GM19238 (cell line): ENCODE data around the gene JPH4.

Experiments used
- DNase-seq: peaks from one replicate; pipeline ENCODE4 v3.0.0; 2011; ENCODE audit warnings: low spot score; ENCODE audit not compliant: insufficient read length

JPH4 gene

DNA sequence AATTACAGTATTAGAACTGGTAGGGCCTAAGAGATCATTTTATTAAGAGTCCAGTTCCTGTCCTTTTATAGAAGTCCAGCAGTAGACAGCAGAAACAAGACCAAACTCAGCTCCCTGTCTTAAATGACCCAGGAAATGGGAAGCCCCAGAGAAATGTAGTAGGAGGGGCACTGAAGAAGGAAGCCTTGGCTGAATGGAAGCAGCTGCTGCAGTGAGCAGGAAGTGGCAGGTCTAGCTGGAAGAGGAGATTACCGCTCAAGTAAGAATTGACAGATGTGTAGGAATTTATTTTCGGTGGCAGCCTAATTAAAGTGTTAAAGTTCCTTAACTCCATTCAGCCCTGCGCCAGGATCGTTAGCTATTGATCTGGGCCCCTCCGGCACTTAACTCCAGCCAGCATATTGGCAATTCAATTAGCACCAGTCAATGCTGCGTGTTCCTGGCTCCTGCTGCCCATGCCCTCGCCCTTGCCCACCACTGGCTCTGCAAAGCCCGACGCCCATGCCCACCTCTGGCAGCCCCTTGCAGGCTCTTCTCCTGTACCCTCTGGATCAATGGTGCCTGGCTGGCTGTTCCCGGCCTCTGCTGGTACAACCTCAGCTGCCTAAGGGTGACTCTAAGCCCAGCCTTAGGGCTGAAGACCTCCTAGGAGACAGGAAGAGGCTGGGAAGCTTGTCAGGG lies 48.1 kb downstream of the JPH4 start:
- DNase-seq, result no peak

DNA sequence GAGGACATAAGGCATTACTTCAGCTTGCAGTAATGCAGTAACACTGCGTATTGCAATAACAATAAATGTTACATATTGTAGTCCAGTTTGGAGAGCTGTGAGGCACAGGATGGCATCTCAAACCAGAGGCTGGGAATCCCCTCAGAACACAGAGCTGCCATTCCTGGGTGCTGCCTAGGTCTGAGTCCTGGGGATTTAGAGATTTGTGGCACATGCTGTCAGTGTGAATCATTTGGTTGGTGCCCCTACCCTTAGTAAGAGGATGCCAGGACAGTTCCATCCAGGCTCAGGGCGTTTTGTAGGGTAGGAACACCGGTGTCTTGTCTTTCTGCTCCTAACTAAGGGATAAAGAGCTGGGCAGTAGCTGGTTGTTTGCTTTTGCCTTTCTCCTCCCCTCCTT lies 49.6 kb downstream of the JPH4 start:
- no peak for DNase-seq

GRCh38 chr14:23528555-23528954 lies 50.0 kb downstream of the JPH4 start:
- no peak for DNase-seq

DNA sequence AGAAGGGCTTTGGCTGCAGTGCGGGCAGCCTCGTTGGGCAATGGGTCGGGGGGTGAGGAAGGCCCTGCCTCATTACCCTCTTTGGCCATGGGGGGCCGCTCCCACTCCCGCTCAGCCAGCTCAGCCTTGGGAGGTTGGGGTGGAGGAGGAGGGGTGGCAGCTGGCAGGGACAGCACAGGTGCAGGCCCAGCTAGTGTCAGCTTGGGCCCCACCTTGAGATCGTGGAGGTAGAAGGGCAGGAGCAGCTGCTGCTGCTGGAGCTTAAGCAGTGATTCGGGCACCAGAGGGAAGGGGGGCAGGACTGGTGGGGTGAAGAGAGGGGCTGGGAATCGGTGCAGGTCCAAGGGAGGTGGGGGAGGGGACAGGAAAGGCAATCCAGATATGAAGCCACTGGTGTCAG lies 53.0 kb downstream of the JPH4 start:
- DNase-seq, result no peak

GRCh38 chr14:23524954-23525353 lies 53.6 kb downstream of the JPH4 start:
- DNase-seq, result no peak

GRCh38 chr14:23523229-23524016 lies 55.2 kb downstream of the JPH4 start:
- DNase-seq, result no peak

DNA sequence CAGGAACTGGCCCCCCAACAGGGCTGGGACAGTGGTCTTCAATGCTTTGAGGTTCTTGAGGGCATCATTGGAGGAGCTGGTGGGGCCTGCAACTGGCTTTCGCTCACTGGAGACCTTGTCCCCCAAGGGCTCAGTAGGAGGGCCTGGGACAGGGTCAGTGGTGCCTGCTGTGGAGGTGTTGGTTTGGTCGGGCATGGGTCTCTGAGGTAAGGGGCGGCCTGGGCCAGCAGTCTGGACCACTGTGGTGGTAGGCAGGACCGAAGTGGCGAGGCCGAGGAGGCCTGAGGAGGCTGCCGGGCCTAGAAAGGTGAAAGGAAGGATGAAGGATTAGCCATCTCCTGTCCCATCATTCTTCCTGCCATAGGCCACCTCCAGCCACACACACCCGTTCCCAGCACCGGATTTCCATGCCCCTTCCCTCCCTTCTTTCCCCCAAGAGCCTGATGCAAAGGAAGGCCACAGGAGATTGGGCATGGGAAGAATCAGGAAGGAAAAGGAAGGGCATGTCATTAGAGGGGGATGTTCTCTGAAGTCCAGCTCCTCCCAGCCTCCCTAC lies 55.9 kb downstream of the JPH4 start:
- no peak for DNase-seq

- no peak for DNase-seq
Measured at GRCh38 chr14:23521785-23522640, 56.6 kb downstream of the JPH4 start.

DNA sequence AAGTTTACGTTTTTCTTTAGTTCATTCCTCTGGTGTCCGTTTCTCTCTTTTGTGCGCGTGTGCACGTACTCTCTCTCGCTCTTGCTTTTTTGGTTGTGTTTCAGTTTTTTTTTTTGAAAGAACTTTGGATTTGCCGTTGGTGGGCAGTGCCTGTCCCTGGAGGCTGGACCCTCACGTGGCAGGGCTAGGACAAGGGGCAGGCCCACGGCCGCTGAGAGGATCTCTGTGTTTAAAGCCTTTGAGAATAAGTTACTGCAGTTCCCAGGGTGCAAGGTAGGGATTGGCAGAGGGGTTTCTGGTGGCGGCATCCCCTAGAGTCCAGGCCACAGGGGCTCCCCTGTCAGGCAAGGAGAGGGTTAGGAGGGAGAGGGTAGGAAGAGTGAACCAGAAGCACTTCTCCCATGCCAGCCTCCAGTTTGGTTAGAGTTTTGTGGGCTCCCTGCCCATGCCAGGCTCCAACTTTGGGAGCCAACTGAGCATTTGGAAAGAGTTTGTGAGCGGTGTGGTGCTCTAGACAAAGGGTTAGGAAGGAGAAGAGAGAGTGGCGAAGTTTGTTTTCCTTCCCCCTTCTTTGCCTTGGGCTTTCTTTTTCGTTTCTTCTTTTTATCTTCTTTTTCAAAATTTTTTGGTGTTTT lies 57.6 kb downstream of the JPH4 start:
- DNase-seq, result no peak

DNA sequence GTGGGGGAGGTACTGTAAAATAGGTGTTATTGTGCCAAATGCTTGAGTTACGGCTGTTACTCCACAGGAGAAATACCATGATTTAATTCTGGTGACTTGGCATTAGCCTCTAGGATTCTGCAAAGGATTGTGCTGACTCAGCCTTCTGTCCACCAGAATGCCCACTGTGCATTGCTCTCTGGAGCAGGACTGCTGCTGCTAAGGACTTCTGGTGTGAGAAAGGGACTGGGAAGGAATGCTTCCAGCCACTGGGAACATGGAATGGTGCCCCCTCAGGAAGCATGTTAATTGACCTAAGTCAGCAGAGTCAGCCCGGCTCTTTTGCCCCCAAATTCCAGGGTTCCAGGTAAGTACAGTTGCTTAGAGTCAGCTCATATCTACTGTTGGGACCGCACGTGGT lies 59.9 kb downstream of the JPH4 start:
- DNase-seq, result no peak
